Cardiac fibroblast (primary cell): Measurements from ENCODE around the gene ATP11A.

ENCODE experiments used
- DNase-seq, 2 donors: peaks; one replicate each; pipeline versions ENCODE4 v3.0.0 to v3.0.0-alpha.2; 2010; ENCODE audit warnings: low read depth in 2 of 2
- H3K4me3 ChIP-seq, 2 donors: replicated peaks in 1 of 2; 1 replicate in 1 of 2; 2 replicates in 1 of 2; pipeline ENCODE4 v1.5.1; 2011; ENCODE audit warnings: low read depth in 2 of 2, low read length in 2 of 2, mild to moderate bottlenecking in 2 of 2, moderate library complexity in 1 of 2
- TF ChIP-seq, protein P1 (sequence below): IDR thresholded peaks from one replicate; pipeline ENCODE4 v1.5.1; 2011; ENCODE audit warnings: low read depth, mild to moderate bottlenecking, low read length, inconsistent platforms

The ATP11A gene

DNA sequence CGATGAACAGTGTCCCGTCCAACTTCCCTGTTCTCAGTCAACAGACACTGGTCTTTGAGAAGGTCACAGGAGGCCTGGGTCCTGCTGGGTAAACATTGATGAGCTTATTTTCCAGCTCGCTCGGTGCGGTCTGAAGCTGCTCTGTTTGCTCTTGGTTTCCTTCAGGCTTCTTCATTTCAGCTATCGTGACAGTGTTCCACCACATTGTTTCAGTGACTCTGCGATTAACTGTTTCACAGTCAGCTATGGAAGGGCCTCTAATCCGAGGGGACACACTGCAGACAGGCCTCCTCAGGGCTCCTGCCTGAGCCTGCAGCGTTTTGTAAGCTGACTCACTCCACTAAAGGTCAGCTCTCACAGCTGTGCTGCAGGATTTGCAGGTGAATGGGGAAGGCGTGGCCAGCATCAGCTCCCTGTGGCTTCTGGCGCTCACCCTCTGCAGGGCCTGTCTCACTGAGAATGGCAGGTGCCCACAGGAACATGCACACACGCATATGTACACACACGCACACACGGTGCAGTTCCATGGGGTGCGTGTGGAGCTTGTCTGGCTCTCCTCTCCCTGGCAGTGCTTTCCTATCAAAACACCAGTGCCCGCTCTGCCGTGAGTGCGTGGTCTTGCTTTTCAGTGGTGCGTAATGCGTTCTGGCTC, 216.3 kb downstream of the ATP11A start:
- no peak for DNase-seq
- TF ChIP-seq, protein P1, sequence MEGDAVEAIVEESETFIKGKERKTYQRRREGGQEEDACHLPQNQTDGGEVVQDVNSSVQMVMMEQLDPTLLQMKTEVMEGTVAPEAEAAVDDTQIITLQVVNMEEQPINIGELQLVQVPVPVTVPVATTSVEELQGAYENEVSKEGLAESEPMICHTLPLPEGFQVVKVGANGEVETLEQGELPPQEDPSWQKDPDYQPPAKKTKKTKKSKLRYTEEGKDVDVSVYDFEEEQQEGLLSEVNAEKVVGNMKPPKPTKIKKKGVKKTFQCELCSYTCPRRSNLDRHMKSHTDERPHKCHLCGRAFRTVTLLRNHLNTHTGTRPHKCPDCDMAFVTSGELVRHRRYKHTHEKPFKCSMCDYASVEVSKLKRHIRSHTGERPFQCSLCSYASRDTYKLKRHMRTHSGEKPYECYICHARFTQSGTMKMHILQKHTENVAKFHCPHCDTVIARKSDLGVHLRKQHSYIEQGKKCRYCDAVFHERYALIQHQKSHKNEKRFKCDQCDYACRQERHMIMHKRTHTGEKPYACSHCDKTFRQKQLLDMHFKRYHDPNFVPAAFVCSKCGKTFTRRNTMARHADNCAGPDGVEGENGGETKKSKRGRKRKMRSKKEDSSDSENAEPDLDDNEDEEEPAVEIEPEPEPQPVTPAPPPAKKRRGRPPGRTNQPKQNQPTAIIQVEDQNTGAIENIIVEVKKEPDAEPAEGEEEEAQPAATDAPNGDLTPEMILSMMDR: no peak
- no peak overlapping the region for H3K4me3 ChIP-seq

GRCh38 chr13:112907286-112907685, 217.4 kb downstream of the ATP11A start:
- no peak overlapping the region for H3K4me3 ChIP-seq
- DNase-seq: no peak
- TF ChIP-seq, protein P1: no peak

DNA sequence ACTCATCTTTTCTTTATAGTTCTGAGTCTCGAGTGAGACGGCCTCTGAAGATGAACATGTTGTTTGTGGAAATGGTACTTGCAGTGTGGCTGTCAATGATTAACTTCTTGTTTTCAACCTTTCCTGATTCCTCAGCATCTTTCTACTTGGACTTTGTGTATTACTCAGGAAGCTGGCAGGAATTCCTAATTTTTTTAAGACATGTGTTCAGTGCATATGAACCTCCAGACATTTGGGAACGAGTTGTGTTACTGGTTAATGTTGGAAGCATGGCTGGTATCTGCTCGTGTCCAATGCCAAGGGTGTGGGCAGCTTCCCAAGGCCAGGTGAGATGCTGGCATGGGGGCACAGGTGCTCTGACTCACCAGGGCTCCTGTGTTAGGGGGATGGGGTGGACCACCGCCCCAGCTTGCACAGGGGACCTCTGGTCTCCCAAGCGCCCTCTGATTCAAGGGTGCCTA, 218.1 kb downstream of the ATP11A start:
- DNase-seq: no peak

DNA sequence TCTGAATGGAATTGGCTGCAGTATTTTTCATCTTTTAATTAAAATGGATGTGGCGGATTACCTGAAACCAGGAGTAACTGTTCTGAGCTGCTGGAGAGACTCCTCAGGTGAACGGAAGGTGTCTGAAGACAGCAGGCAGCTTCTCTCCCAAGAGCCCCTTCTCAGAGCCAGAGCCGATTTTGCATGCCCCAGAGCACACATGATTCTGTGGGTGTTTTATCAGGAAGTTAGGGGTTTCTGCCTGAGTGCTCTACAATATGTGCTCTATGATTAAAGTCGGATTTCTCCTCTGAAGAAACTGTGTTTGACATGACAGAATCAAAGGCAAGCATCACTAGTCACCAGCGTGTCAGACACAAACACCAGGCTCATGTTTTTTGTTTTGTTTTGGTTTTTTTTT, 218.5 kb downstream of the ATP11A start:
- no peak overlapping the region for H3K4me3 ChIP-seq
- no peak for DNase-seq
- TF ChIP-seq, protein P1: no peak

More for the DNA sequence above, 218.1 kb downstream of the ATP11A start:
- no peak overlapping the region for H3K4me3 ChIP-seq
- TF ChIP-seq, protein P1: no peak

DNA sequence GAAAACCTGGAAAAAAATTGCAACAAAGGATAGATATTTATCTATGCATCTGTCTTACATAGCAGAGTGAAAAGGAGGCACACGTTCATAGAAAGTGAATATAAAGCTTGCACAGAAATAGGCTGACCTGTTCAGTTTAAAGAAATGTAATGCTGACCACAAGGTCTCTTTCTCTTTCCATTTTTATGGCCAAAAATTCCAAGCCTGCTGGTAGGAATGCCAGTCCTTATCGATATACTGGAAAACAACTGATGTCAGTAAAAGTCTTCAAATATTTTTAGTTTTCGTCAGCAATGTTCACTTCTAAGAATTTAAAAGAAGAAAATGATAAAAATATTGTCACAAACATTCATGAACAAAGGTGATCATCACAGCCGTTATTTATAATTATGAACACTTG, 220.2 kb downstream of the ATP11A start:
- no peak for DNase-seq
- no peak overlapping the region for H3K4me3 ChIP-seq
- TF ChIP-seq, protein P1: no peak

- H3K4me3 ChIP-seq: no peak overlapping the region
- TF ChIP-seq, protein P1: no peak
- DNase-seq: no peak
These were observed 220.9 kb downstream of the ATP11A start for GRCh38 chr13:112910616-112911280.

DNA sequence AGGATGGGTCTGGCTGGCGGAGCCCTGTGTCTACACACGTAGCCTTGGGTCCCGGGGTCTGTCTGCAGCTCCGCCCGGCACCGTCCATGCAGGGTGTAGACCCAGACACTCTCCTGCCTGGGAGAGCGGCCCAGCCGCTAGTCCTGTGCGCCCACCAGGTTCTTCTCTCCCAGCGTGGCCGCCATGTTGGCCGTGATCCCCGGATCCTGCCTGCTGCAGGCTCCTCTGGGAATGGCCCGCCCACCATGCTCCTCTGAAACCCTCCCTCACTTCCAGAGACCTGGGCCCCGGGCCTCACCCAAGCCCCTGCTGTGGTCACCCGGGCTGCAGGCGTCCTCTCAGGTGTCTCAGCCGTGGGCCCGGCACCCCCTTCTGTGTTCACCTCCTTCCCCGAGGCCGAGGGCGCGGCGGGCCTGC, 221.5 kb downstream of the ATP11A start:
- TF ChIP-seq, protein P1: no peak
- no peak overlapping the region for H3K4me3 ChIP-seq
- DNase-seq: no peak
